HG02623 (cell line): ENCODE data around the gene STARD13.

ENCODE experiments used
- ATAC-seq: cut with Tn5 transposase; IDR thresholded peaks from one replicate; pipeline ENCODE4 v1.9.1; 2021; ENCODE audit warnings: moderate library complexity; ENCODE audit not compliant: unreplicated experiment

The STARD13 gene

DNA sequence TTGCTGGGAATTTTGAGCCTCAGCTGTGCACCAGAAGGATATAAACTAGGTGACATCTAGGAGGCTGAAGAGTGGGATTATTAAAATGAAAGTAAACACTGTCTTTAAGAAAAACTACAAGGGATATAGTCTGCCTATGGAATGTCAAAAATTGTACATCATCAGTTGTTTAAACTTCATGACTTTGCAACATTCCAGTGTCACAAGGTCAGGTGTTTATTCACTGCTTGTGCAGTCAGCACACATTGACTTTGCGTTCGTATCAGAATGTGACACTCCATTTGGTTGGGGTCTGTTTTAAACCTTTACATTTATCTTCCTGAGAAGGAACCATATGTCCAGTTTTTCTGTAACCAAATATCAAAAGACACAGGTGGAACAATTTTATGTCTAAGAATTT lies 183.7 kb downstream of the STARD13 start:
- ATAC-seq: no peak

DNA sequence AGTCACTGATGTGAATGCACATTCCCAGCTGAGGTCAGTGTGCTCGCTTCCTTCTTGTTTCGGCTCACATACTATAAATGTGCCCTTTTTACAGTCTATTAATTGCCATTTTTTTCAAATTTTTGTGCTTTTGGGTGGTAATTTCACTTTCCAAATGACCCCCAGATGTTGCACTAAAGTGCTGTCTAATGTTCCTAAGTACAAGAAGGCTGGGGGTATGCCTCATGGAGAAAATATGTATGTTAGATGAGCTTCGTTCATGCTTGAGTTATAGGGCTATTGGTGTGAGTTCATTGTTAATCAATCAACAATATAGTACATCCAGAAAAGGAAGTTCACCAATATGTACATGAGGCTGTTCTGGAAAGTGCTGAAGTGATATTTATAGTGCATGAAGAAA lies 184.7 kb downstream of the STARD13 start:
- no peak for ATAC-seq

DNA sequence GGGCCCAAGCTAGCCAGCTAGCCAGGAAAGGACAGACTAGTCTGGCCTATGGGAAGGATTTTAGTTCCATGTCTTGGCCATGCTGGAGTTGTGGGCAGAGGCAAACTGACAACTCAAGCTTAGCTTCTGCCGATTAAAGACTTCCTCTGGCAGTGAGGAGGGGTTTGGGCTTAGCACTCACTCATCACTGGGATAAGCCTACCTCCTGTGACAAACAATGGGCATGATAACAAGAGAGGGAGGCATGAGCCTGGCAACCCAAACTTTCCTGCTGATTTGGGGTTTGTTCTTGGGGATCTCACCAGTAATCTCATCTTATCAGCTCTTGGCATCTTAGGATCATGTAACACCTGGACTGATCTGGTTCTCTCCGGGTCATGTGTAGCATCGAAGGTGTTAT lies 185.7 kb downstream of the STARD13 start:
- no peak for ATAC-seq

DNA sequence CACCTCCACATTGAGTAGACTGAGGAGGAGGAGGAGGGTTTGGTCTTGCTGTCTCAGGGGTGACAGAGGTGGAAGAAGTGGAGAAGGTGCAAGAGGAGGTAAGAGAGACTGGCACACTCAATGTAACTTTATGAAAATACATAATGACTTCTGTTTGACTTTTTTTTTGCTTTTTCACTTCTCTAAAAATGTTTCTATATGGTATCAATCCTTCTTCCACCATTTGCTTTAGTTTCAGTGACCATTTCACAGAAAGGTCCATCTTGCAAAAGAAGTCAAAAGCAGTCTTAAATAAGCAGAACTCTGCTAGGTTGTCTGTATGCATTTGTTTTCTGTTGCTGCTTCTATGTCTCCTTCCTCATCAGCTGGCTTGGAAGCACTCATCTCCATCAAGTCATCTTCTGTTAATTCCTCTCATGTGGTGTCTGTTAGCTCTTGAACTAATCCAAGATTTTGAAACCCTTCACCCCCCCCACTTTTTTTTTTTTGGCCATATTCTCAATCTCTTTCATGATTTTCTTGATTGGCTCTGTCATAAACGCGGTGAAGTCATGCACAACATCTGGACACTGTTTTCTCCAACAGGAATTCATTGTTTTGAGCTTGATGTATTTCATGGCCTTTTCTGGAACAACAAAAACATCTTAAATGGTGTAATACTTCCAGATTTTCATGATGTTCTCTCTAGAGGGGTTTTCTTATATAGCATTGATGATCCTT lies 188.5 kb downstream of the STARD13 start:
- no peak for ATAC-seq

DNA sequence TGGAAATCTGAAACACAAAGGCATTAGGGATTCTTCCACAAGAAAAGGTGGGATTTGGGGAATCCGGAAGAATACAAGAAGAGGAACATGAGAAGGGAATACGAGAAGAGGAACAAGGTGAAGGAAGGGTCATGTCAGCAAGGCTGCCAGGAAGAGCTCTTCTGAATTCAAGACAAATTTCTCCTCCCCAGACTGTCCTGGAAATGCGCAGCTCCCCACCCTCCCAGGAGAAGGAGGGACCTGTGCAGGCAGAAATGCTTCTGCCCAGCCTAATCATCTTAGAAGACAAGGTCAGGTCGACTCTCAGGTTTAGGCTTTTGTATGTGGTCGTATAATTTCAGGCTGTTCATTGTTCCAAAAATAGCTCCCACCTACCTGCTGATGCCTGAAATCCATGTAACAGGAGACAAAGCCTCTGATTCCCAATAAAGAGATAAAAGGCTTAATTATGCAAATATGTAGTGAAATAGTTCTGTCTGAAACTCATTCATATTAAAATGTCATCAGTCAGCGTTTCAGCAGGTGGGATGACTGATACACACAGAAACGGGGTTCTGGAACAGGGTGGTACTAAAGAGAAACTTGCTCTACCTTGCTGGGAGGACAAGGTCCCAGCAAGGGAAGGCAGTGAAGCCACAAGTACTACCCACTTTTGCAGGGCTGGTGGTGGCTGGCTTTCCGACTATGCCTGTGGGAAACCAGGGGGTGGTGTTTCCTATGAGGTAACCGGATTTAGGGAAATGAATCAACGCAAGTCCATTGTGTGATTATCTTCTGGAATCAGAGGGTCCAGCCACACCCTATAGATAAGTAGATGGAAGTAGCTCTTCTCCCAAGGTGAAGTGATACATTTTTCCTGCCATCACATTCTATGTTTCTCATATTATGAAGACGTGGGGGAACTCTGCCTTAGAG lies 193.2 kb downstream of the STARD13 start:
- ATAC-seq: no peak

DNA sequence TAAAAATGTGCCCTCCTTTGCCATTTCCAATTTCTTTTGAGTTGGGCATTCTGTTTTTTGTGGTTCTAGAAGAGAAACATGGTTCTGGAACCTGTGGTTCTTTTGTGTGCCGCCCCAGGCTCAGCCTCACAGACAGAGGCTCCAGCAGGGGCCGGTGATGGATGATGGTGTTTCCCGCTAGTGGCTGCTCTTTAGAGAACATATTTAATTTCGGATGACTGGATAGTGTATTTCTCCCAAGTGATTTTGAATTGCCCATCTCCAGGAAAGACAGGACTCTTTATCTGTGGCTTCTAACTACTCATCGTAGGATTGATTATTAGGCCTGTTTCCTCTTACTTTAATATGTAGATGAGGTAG lies 194.2 kb downstream of the STARD13 start:
- no peak for ATAC-seq

DNA sequence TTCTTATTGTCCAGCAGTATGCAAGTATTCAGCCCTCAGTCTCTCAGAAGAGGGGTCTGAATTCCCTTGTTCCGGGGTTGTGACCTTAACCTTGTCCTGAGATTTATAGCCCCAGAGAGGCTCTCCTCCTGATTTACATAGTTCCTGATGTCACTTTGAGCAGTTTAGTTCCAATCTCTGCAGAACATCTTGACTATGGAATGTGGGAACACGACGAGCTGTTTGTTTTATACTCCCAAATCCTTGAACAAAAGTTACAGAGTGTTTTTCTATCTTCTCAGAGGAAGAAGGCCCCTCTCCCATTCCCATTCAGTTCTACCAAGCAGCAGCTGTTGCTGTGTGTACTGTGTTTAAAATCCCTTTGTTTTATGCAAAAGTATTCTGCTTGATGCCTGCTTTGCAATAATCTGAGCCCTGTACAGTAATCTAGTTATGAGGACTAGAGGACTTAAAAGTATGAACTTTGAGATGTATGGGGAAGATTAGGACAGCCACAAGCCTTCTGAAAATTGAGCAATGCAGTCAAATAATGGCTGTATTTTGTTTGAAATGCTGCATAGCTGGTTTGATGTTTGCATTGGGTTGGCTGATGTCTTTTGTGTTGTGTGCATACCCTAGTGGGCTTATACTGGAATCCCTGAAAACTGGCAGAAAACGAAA lies 194.7 kb downstream of the STARD13 start:
- no peak for ATAC-seq

DNA sequence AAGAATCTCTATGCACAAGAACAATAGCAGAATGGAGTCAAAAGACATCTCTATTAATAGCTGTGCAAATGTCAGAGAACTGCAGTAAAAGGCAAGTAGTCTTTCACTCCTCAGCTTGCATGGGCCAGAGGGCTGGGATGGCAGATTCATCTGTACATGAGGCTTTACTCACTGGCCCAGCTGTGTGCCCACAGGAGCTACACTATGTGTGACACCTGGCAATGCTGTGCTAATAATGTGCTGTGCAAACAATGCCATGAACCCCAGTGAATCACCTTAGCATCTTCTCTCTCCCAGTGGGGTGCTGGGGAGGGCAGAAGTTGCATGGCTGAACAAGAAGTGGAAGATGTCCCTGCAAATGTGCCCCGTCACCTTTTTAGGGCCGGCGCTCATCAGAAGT lies 196.2 kb downstream of the STARD13 start:
- no peak for ATAC-seq

DNA sequence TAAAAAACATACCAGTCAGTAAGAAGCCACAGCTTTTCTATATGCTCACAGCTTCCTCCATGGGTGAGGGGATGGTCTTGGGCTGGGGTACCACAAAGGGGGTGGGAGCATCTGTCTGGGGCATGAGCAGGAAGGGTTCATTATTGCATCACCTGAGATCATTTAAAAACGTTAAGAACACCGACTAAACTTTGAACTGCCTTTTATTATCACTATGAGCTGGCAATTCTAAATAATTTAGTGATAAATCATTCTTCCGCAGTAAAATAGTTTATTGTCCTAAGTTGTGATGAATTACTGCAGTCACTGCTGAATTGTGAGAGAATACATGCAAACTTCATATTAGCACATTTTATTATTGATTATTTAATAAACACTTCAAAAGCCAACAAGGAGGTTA lies 197.8 kb downstream of the STARD13 start:
- no peak for ATAC-seq

DNA sequence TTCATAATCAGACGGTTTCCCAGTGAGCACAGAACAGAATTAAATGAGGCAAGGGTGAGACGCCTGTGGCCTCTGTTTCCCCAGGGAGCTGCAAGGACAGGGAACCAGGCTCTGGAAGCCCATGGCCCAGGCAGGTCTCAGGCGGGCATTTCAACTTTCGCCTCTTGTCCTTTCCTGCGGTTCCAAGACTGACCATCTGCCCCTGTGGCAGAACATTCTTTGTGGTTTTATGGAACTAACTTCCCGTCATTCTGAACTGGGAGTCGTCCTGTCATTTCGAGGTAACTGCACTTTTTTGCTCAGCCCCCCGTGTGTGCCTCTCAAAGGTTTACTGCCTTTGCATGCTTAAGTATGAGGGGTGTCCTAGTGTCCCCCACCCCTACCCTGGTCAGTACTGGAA lies 198.5 kb downstream of the STARD13 start:
- ATAC-seq: no peak

DNA sequence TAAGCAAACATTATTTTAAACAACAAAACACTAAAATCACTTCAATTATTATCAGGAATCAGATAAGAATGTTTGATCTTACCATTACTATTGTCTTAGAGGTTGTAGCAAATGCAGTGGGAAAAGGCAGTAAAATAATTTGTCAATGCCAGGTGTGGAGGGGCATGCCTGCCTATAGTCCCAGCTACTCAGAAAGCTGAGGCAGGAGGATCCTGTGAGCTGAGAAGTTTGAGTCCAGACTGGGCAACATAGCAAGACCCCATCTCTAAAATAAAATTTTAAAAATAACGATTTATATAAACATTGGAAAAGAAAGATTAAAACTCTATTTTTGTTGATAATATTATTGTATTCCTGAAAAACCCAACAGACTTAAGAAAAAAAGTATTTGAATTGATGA lies 202.5 kb downstream of the STARD13 start:
- no peak for ATAC-seq

DNA sequence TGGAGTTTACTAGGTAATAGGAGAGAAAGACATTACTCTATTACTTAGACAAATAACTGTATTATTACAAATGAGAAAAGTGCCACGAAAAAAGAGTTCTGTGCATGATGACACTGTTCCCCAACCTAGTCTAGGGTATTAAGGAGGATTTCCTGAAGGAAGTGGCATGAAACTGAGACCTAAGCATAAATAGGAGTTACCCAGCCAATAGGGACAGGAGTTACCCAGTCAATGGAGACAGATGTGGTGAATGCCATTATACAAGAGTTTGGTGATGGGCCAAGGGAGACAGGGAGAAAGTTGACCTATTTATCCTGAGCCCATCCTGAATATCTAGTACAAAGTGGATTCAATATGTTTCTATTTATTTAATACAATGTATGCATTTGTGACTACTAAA lies 203.9 kb downstream of the STARD13 start:
- no peak for ATAC-seq

DNA sequence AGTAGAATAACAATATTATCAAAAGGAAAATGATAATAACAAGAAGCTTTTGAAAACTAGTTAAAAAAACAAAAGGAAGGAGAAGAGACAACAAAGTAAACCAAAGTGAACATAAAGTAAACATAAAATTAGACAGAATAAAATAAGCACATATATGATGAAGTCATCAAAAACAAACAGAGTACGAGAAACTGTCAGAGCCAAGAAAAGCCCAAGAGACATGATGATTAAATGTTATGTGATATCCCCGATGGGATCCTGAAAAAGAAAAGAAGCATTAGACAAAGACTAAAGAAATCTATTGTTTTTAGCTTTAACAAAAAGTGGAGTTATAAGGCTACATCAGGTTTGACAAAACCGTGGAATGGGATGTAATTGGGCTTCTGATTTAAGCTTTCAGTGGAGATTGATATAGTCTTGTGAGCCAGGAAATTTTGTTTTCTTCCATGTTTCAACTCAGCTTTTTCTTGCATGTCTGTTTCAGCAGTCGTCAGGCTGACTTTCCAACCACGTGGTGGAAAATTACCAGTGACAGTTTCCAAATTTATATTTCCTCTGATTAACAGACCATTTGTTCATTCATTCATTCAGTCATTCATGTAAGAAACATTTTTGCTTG lies 204.5 kb downstream of the STARD13 start:
- no peak for ATAC-seq

DNA sequence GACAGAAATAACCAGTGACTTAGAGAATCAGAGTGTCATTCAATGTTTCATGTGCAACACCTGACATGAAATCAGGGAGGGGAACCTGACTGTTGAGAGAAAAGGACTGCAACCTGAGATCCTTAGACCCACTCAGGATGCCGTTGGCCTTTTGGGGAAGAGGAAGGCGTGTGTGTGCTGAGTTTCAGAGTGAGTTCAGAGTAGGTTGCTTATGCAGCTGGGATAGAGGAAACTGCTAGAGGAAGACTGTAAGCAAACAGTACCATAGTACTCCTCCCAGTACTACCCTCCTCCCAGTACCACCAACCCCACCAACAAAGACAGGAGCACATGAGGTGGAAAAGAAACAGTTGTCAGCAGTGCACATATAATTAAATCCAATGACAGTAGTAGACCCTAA lies 205.6 kb downstream of the STARD13 start:
- ATAC-seq: no peak

DNA sequence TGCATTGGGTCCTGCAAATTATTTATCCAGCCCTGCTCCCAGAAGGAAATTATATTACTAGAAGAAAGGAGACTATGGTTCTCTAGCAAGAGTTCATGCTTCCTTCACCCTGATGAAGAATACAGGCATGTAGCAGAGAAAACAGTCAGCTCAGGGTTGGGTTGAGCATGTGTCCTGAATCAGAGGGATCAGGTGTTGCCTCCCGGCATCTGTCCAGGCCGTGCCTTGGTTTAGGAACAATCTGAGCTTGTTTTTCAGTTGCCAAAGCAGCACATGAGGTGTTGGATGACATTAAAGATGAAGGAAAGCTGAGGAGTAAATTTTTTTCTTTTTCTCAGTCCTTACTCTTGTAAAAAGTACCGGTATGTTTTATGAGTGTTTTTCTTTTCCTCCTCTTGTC lies 207.3 kb downstream of the STARD13 start:
- ATAC-seq: no peak

DNA sequence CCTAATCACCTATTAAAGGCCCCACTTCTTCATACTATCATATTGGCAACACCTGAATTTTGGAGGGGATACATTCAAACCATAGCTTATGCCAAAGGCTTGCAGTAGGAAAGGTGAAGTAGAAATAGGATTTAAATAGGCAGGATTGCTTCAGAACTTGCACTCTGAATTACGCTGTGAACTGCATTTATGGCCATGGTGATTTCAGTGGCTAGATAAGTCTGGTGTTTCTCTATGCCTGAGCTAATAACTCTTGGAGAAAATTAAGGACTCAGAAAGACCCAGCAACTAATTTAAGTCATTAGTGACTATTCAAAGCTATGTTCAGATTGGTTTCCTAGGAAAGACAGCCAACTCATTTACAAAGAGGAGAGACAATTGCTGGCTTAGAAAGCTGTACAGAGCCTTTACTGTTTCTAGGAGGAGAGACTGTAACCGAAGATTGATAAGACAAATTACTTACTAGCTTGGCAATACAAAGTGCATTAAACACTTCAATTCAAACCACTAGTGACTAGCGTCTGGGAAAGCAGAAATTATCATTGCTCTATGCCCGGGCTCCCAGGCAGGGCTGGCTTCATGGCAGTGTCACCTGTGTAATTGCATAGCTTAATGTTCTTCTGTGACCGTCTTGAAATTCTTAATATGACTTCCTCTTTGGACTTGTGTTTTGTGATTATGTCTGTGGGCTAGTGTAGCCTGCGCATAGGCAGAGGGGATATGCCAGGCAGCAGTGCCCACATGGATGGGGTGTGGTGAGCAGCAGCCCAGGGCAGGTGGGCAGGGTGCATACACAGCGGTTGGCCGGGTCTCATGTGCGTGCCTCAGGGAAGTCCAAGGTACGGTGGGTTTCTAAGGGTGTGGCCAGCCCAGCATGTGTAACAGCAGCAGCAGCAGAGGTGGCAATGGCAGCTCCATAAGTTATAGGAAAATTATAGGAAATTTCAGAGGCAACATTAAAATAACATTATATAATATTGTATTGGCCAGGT lies 209.3 kb downstream of the STARD13 start:
- ATAC-seq: no peak

DNA sequence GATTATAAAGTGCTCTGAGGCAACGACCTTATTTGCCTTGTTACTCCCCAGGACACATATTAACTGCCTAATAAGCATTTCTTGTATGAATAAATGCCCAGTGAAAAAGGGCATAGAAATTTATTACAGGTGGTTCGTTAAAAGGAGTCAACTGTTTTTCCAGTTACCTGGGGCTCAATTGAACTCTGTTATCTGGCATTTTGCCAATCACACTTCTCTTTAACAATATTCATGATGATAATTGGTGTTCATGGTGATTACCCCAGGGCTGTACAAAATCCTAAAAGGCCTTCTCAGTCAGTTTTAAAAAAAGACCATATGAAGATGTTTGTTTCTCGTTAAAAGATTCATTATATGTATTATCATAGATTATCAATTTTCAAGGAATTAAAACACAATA lies 212.2 kb downstream of the STARD13 start:
- no peak for ATAC-seq

DNA sequence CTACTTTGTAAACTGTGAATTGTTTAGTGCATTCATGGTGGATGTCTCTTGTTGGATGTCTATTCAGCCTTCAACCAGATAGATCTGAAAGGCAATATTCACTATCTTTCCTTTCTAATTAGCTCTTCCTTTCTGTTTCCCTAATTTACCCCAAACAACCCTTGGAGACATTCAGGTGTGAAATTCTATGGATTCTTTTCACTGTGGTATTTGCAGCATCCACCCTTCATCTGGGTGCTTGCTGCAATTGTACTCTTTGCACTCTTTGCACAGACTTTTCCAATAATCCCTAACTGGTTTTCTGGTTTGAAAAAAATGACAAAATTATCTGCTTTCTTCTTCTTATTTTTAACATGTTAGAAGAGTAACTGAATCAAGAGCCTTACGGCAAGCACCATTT lies 212.8 kb downstream of the STARD13 start:
- no peak for ATAC-seq

DNA sequence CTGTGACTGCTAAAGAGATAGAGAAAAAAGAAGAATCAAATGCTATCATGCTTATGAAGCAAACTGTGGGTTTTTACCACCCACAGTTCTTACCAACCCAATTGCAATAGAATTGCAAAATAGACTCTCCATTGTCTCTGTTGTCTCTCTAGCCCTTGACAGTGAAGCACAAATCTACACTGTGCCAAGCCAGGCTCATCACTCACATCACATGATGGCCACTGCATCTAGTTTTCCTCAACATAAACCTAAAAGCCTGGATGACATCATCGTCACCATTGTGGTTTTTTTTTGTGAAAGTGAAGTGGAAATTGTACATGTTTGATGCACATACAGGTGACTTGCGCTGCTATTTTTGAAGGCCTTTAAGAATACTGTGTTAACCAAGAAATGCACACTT lies 213.3 kb downstream of the STARD13 start:
- no peak for ATAC-seq

DNA sequence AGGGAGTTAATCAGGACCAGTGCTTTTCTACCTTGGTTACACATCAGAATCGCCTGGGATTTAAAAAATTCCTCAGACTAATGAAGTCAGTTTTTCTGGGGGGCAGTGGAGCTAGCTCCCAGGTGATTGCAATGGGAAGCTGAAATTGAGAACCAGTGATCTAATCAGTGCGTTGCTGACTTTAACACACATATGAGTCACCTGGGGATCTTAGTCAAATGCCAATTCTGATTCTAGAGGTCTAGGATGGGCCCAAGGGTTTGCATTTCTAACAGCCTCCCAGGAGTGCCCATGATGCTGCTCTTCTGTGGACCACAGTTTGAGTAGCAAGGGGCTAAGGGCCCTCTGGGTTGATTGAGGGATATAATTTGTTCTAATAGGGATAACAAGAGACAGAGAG lies 214.8 kb downstream of the STARD13 start:
- ATAC-seq: no peak
